ENCODE data around the gene ENDOV.

ENDOV gene

GRCh38 chr17:80388601-80389000 is 26.4 kb upstream of the ENDOV start:
- no peak overlapping the region for H3K27ac ChIP-seq
- no peak for TF ChIP-seq CTCF (conservative IDR thresholded peaks at IDR 0.05)

GRCh38 chr17:80389011-80389995 is 25.7 kb upstream of the ENDOV start:
- no peak for TF ChIP-seq CTCF (conservative IDR thresholded peaks at IDR 0.05)

GRCh38 chr17:80393241-80393890 is 21.6 kb upstream of the ENDOV start:
- no peak for TF ChIP-seq CTCF (conservative IDR thresholded peaks at IDR 0.05)
- H3K27ac ChIP-seq, result no peak overlapping the region; the same call in 1 of the 2 replicates

More at GRCh38 chr17:80389011-80389995, 25.7 kb upstream of the ENDOV start:
- no peak overlapping the region for H3K27ac ChIP-seq

- TF ChIP-seq CTCF (conservative IDR thresholded peaks at IDR 0.05), result no peak
- no peak overlapping the region for H3K27ac ChIP-seq
Observed at GRCh38 chr17:80393961-80394360, 21.0 kb upstream of the ENDOV start.

GRCh38 chr17:80394629-80395216 is 20.2 kb upstream of the ENDOV start:
- H3K27ac ChIP-seq, result no peak overlapping the region

GRCh38 chr17:80395402-80396151 is 19.4 kb upstream of the ENDOV start:
- no peak overlapping the region for H3K27ac ChIP-seq
- TF ChIP-seq CTCF (conservative IDR thresholded peaks at IDR 0.05), result no peak

More at GRCh38 chr17:80394629-80395216, 20.2 kb upstream of the ENDOV start:
- no peak for TF ChIP-seq CTCF (conservative IDR thresholded peaks at IDR 0.05)

Measured in VCaP (cell line).